ENCODE data around the gene KCNAB2.

DNA sequence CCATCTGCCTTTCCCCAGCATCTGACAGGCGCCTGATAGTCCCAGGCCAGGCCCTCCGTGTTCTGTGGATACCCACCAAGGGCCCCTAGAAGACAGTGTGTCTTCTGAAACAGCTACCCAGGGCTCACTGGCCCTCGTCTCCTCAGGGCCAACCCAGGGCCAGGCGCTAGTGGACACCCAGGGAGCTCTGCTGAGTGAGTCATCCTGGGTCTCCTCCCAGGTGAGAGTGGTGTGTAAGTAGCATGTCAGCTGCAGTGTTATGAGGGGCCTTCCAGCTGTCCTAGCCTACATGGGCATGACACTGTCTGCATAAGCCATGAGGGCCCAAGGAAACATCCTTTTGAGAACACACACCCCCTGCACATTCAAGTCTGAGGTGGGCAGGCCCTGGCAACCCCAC is 97.7 kb downstream of the KCNAB2 start:
- TF ChIP-seq YY1 (IDR thresholded peaks at IDR 0.05): no peak
- no peak for TF ChIP-seq GABPA (IDR thresholded peaks at IDR 0.05 in 1 of 2, conservative IDR thresholded peaks at IDR 0.05 in 1 of 2)
- TF ChIP-seq CTCF (IDR thresholded peaks at IDR 0.05; ENCODE audit: low read depth, low read length, missing input control): no peak
- no peak for TF ChIP-seq ATF3 (IDR thresholded peaks at IDR 0.05)

Data from liver (tissue), 3 donors.